D721Med (cell line): ENCODE data around the gene OR5P2.

Source experiments
- DNase-seq: peaks from one replicate; pipeline ENCODE4 v3.0.0; 2011; ENCODE audit warnings: low spot score; ENCODE audit not compliant: insufficient read length
- FAIRE-seq: peaks from 2 replicates; lab custom pipeline; 2011; peaks lifted over from hg19 to GRCh38; lab: Jason Lieb, UNC
- CTCF ChIP-seq: IDR thresholded peaks from 2 replicates; pipeline ENCODE4 v1.5.1; 2012; ENCODE audit warnings: mild to moderate bottlenecking, control low read depth; ENCODE audit not compliant: insufficient read depth; ENCODE audit errors: missing control alignments

OR5P2 gene

GRCh38 chr11:7796842-7797241 lies at the start of gene OR5P2:
TSS of gene OR5P2 (minus strand) at chr11:7796942. CDS start at chr11:7796942, 0 bp downstream.
- TF ChIP-seq CTCF = no peak
- FAIRE-seq = no peak

GRCh38 chr11:7846003-7846402 lies 49.3 kb upstream of the OR5P2 start:
- DNase-seq (no peak), FAIRE-seq (no peak)
- TF ChIP-seq CTCF = no peak

More at GRCh38 chr11:7796842-7797241, at the start of gene OR5P2:
- no peak for DNase-seq

- no peak for TF ChIP-seq CTCF
- FAIRE-seq = no peak
- no peak for DNase-seq
Observed at GRCh38 chr11:7844986-7845385, 48.2 kb upstream of the OR5P2 start.

- TF ChIP-seq CTCF = no peak
- DNase-seq (no peak), FAIRE-seq (no peak)
Observed at GRCh38 chr11:7844521-7844920, 47.8 kb upstream of the OR5P2 start.

- no peak for FAIRE-seq
- no peak for TF ChIP-seq CTCF
- DNase-seq = no peak
Observed at GRCh38 chr11:7840578-7840977, 43.8 kb upstream of the OR5P2 start.

- DNase-seq (no peak), FAIRE-seq (no peak)
- TF ChIP-seq CTCF = no peak
Observed at GRCh38 chr11:7833527-7833926, 36.8 kb upstream of the OR5P2 start.

- no peak for TF ChIP-seq CTCF
- FAIRE-seq (no peak), DNase-seq (no peak)
Observed at GRCh38 chr11:7830740-7831139, 34.0 kb upstream of the OR5P2 start, which contains the start of gene OR5P3. TSS of gene OR5P3 (minus strand) at chr11:7830840.
